Stomach (tissue), 9 donors: ENCODE results near the gene MIPEP. TPM values are rescaled to one million over a fixed set of nuclear protein-coding genes. Genes with fewer than 3 reads are reported as not detected.

Experiments
- DNase-seq, 2 donors: peaks; one replicate each; pipeline versions ENCODE4 v3.0.0 to v3.0.0-alpha.2; 2013 to 2019
- H3K27ac ChIP-seq, 5 donors: fragments of 200-600 bp in 4 of 5; sonication (generic) in 4 of 5; one replicate each; pipeline ENCODE4 v1.5.1; 2013 to 2019; ENCODE audit warnings: mild to moderate bottlenecking in 1 of 5, moderate library complexity in 1 of 5
- H3K27me3 ChIP-seq, 3 donors: fragments of 200-600 bp; sonication (generic); one replicate each; pipeline ENCODE4 v1.5.1; 2017 to 2019; ENCODE audit warnings: mixed run types in 1 of 3
- H3K36me3 ChIP-seq, 4 donors: fragments of 200-600 bp; sonication (generic); 1 replicate in 3 of 4; 2 replicates in 1 of 4; pipeline ENCODE4 v1.5.1; 2016 to 2019
- H3K4me1 ChIP-seq, 4 donors: fragments of 200-600 bp; sonication (generic); one replicate each; pipeline ENCODE4 v1.5.1; 2016 to 2019
- H3K4me3 ChIP-seq, 4 donors: fragments of 200-600 bp; sonication (generic) in 3 of 4; one replicate each; pipeline ENCODE4 v1.5.1; 2016 to 2019; ENCODE audit warnings: mild to moderate bottlenecking in 1 of 4
- H3K9me3 ChIP-seq, 4 donors: fragments of 200-600 bp; sonication (generic); one replicate each; pipeline ENCODE4 v1.5.1; 2016 to 2019
- CTCF ChIP-seq, 7 experiments: fragments of 450-650 bp in 4 of 7; fragments of 200-600 bp in 3 of 7; sonication (generic) in 3 of 7; IDR thresholded peaks; one replicate each; pipeline ENCODE4 v1.5.1; 2016 to 2019; ENCODE audit warnings: antibody characterized with exemption in 7 of 7, control low read depth in 2 of 7, mild to moderate bottlenecking in 1 of 7
- EP300 ChIP-seq: sonication (generic); formaldehyde crosslinking; IDR thresholded peaks from one replicate; pipeline ENCODE4 v1.6.1; 2017; ENCODE audit warnings: antibody characterized with exemption
- POLR2A ChIP-seq, 4 donors: fragments of 450-650 bp; IDR thresholded peaks; one replicate each; pipeline ENCODE4 v1.6.1; 2016; ENCODE audit warnings: antibody characterized with exemption in 4 of 4, control low read depth in 2 of 4, mild to moderate bottlenecking in 1 of 4, moderate library complexity in 1 of 4
- POLR2AphosphoS5 ChIP-seq, 3 donors: sonication (generic); formaldehyde crosslinking; IDR thresholded peaks; one replicate each; pipeline ENCODE4 v1.6.1; 2016; ENCODE audit warnings: antibody characterized with exemption in 3 of 3
- whole genome bisulfite sequencing, 5 donors: extraction: QIAGEN DNeasy Blood & Tissue Kit in 3 of 5; methylation state at CpG; one replicate each; pipeline versions ENCODE4 v1.1.5 to v1.1.7; 2013 to 2018; 5-methylcytosine and 5-hydroxymethylcytosine counted together
- intact Hi-C: fragments of 100-400 bp; cut with DNase I; formaldehyde crosslinking; loops from one replicate; pipeline ENCODE4 v1.15.1; 2023; ENCODE audit warnings: low total_unique reads
- polyA plus RNA-seq, 3 donors: library from polyadenylated mRNA; stranded (reverse); fragments of 200-250 nt; gene quantifications; one replicate each; pipeline ENCODE4 v1.2.3, GENCODE V29; 2013
- total RNA-seq, 5 donors: library from RNA; depleted of rRNA; stranded (reverse); fragments of >200 nt; gene quantifications; one replicate each; pipeline versions ENCODE4 v1.1.0 to v1.2.3, GENCODE V29; 2014 to 2016
- donor health status: healthy with polysubstance abuse.
- donor health status: Bipolar disorder and iron deficiency.
- donor health status: healthy.

Gene MIPEP
- total and polyA plus RNA-seq, 8 donors: 1.2 to 43.2 (median 15.2) TPM

DNA sequence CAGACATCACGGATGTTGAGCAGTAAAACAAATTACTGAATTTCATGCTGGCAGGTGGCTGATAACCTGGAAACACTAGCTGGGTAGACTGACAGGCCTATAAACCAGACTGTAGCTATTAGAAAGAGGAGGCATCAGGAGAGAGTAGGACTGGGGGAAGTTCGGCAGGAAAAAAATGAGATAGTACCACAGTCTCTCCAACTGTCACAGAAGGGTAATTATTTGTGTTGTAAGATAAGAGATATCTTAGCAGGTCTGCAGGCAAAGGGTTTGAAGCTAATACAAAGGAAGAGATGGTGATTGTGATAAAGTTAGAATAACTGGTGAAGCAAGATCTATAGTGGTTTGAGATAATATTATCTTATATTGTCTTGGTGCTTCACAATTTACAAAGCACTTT lies 41.7 kb downstream of the MIPEP start:
- WGBS, 5 donors: 53 to 71% (median 57%) methylated on average over 2 of the region's 2 CpGs
- Histone ChIP-seq H3K27me3 (no peaks in the 10 kb centered on the region), H3K4me3 (no peak overlapping the region), H3K36me3 (peaks cover 0 to 6% (median under 1%) of the 10 kb centered on the region in 4 donors), H3K9me3 (no peaks in the 10 kb centered on the region), H3K4me1 (peaks cover 0 to 8% (median 0%) of the 10 kb centered on the region in 4 donors), H3K27ac (no peak overlapping the region)
- intact Hi-C loops: no loop called here
- TF ChIP-seq EP300: no peak
- TF ChIP-seq POLR2AphosphoS5 (IDR thresholded peaks at IDR 0.05): no peak
- no peak for TF ChIP-seq CTCF (IDR thresholded peaks at IDR 0.05)
- no peak for TF ChIP-seq POLR2A (IDR thresholded peaks at IDR 0.05)
- no peak for DNase-seq

DNA sequence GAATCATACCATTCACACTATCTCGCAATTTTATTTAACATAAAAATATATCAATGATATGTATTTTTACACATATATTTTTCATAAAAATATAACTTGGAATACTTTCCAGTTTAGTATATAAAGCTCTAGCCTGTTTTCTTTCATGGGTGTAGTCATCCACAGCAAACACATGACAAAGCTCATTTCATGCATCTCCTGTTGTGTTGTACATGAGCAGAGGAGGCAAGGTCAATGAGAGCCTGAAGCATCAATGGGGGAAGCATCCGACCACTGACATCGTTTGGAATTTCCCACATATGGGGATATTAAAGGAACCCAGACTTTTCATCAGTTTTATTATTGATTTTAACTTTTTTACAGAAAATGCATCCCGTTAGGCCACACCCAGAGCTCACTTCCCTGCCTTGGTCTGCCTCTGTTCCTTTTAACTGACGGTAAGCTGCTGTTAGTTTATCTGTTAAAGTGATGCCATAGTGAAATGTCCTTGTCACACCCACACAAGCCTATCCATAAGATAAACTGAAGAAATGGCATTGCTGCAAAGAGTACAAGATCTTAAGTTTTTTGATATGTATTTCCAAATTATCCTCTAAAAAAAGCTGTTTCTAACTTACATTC lies 44.0 kb downstream of the MIPEP start:
- TF ChIP-seq POLR2A (IDR thresholded peaks at IDR 0.05) (no peak), EP300 (no peak), CTCF (IDR thresholded peaks at IDR 0.05) (no peak), POLR2AphosphoS5 (IDR thresholded peaks at IDR 0.05) (no peak)
- H3K4me3 ChIP-seq: no peak overlapping the region
- DNase-seq: no peak
- peaks cover 0 to 14% (median 11%) of the 10 kb centered on the region in 4 donors for H3K36me3 ChIP-seq
- intact Hi-C loops: no loop called here
- H3K27me3 ChIP-seq: no peaks in the 10 kb centered on the region
- no peaks in the 10 kb centered on the region for H3K9me3 ChIP-seq
- 90 to 95% (median 93%) methylated on average over 5 of the region's 5 CpGs for WGBS, 5 donors
- peaks cover 0 to 8% (median 0%) of the 10 kb centered on the region in 4 donors for H3K4me1 ChIP-seq
- H3K27ac ChIP-seq: no peak overlapping the region

GRCh38 chr13:23844132-23844531 lies 45.1 kb downstream of the MIPEP start:
- Histone ChIP-seq H3K27ac (no peak overlapping the region), H3K4me3 (no peak overlapping the region), H3K36me3 (peaks cover 0 to 19% (median 16%) of the 10 kb centered on the region in 4 donors), H3K27me3 (no peaks in the 10 kb centered on the region), H3K9me3 (no peaks in the 10 kb centered on the region), H3K4me1 (peaks cover 0 to 8% (median 0%) of the 10 kb centered on the region in 4 donors)
- intact Hi-C loops: no loop called here
- WGBS, 5 donors: 79 to 100% (median 94%) methylated on average over 2 of the region's 2 CpGs
- no peak for DNase-seq
- TF ChIP-seq POLR2AphosphoS5 (IDR thresholded peaks at IDR 0.05) (no peak), POLR2A (IDR thresholded peaks at IDR 0.05) (no peak), CTCF (IDR thresholded peaks at IDR 0.05) (no peak), EP300 (no peak)

- intact Hi-C loops: no loop called here
- peaks cover 0 to 7% (median 0%) of the 10 kb centered on the region in 4 donors for H3K4me1 ChIP-seq
- H3K4me3 ChIP-seq: no peak overlapping the region
- WGBS, 5 donors: 46 to 79% (median 57%) methylated on average over 1 of the region's 1 CpG
- TF ChIP-seq POLR2AphosphoS5 (IDR thresholded peaks at IDR 0.05) (no peak), CTCF (IDR thresholded peaks at IDR 0.05) (no peak)
- H3K36me3 ChIP-seq: peaks cover 0 to 19% (median 16%) of the 10 kb centered on the region in 4 donors
- H3K27ac ChIP-seq: no peak overlapping the region
- no peak for DNase-seq
- H3K27me3 ChIP-seq: no peaks in the 10 kb centered on the region
- no peaks in the 10 kb centered on the region for H3K9me3 ChIP-seq
Measured at GRCh38 chr13:23843436-23843835, 45.8 kb downstream of the MIPEP start.
